ENCODE results near the gene VWA8.

GRCh38 chr13:41960211-41960636 lies 685 bp downstream of the VWA8 start:
- no peak for TF ChIP-seq CSDC2 (CRISPR knock-in tag; IDR thresholded peaks at IDR 0.05)
- TF ChIP-seq PATZ1 (CRISPR knock-in tag; IDR thresholded peaks at IDR 0.05; ENCODE audit: borderline replicate concordance), result no peak
- no peak for TF ChIP-seq ZFP3 (CRISPR knock-in tag; IDR thresholded peaks at IDR 0.05)
- no peak for TF ChIP-seq OSR1 (CRISPR knock-in tag; IDR thresholded peaks at IDR 0.05)
- TF ChIP-seq ARNTL (CRISPR knock-in tag; IDR thresholded peaks at IDR 0.05; ENCODE audit: borderline replicate concordance, low read depth), result no peak
- no peak for TF ChIP-seq TOX (CRISPR knock-in tag; IDR thresholded peaks at IDR 0.05; ENCODE audit: borderline replicate concordance)
- TF ChIP-seq ZNF8 (CRISPR knock-in tag; IDR thresholded peaks at IDR 0.05), result no peak
- no peak for TF ChIP-seq SNAI2 (CRISPR knock-in tag; IDR thresholded peaks at IDR 0.05)
- TF ChIP-seq ZFP30 (CRISPR knock-in tag; IDR thresholded peaks at IDR 0.05), result no peak
- TF ChIP-seq BACH2 (CRISPR knock-in tag; IDR thresholded peaks at IDR 0.05; ENCODE audit: borderline replicate concordance), result no peak
- TF ChIP-seq PPARA (CRISPR knock-in tag; IDR thresholded peaks at IDR 0.05; ENCODE audit: borderline replicate concordance), result no peak
